BLaER1 treated with 17β-estradiol and CSF1 and Interleukin-3, amounts not matched to agents 10 nM and 100 nM (cell line): ENCODE data around the gene DAZAP1.
A peak's percentile ranks its signal among the peaks of the same experiment; 100 is the strongest.

Experiments
- H3K27ac ChIP-seq, 11 experiments: shearing (Covaris generic); formaldehyde crosslinking; 2 replicates each; pipeline ENCODE4 v1.8.1; 2022
- H3K27me3 ChIP-seq, 11 experiments: shearing (Covaris generic); formaldehyde crosslinking; 2 replicates each; pipeline ENCODE4 v1.8.1; 2022
- H3K36me3 ChIP-seq, 11 experiments: shearing (Covaris generic); formaldehyde crosslinking; 2 replicates each; pipeline ENCODE4 v1.8.1; 2022
- H3K4me1 ChIP-seq, 10 experiments: shearing (Covaris generic); formaldehyde crosslinking; 2 replicates each; pipeline ENCODE4 v1.8.1; 2022
- H3K4me2 ChIP-seq, 11 experiments: shearing (Covaris generic); formaldehyde crosslinking; 2 replicates each; pipeline ENCODE4 v1.8.1; 2022
- H3K4me3 ChIP-seq, 10 experiments: shearing (Covaris generic); formaldehyde crosslinking; 2 replicates each; pipeline ENCODE4 v1.8.1; 2022
- H3K9ac ChIP-seq, 11 experiments: shearing (Covaris generic); formaldehyde crosslinking; 2 replicates each; pipeline ENCODE4 v1.8.1; 2022
- H3K9me3 ChIP-seq, 11 experiments: shearing (Covaris generic); formaldehyde crosslinking; replicated peaks in 1 of 11; 2 replicates each; pipeline ENCODE4 v1.8.1; 2022
- H4K20me1 ChIP-seq, 11 experiments: shearing (Covaris generic); formaldehyde crosslinking; 2 replicates each; pipeline ENCODE4 v1.8.1; 2022
- Cebpa-rat ChIP-seq, 11 experiments: shearing (Covaris generic); IDR thresholded peaks; 2 replicates each; pipeline ENCODE4 v1.8.1; 2022

DAZAP1 gene

DNA sequence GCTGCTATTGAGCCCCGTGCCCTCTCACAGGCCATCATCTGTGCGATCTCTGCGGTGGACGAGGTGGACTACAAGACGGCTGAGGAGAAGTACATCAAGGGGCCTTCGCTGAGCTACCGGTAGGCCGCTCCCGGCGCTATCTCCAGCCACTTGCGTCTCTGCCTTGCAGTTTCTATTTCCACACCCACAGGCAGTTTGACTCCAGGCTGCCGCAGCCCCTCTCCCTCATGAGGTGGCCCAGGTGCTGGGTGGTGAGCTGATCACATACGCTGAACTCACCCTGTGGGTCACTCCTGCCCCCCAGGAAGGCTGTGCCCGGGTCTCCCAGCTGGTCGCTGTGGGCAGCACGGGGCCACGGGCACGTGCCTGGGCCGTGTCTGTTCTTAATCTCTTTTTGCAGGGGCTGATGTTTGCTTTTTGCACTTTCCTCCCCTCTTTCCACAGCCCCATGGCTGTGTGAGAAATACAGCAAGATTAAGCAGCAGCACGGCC is 34.3 kb upstream of the DAZAP1 start:
- no peak for TF ChIP-seq Cebpa-rat (IDR thresholded peaks at IDR 0.05)
- 0 out of 22 replicates have a peak, but pooled peaks cover 0 to 5% (median 0%) of the 10 kb centered on the region in 11 experiments for H3K27me3 ChIP-seq
- no peak overlapping the region for H3K4me3 ChIP-seq
- H3K36me3 ChIP-seq: peaks cover 18 to 73% (median 53%) of the 10 kb centered on the region in 11 experiments
- H3K9me3 ChIP-seq: no peaks in the 10 kb centered on the region
- peaks cover 0 to 36% (median 0%) of the 10 kb centered on the region in 11 experiments; a peak in 5 of 22 replicates for H4K20me1 ChIP-seq
- H3K4me2 ChIP-seq: no peak overlapping the region; a peak in 4 of 22 replicates
- H3K4me1 ChIP-seq: peaks cover 28 to 95% (median 91%) of the 10 kb centered on the region in 10 experiments
- peak overlapping the region in 8 of 11 experiments; percentile 32 to 92 (median 52); a peak in 14 of 22 replicates for H3K27ac ChIP-seq
- H3K9ac ChIP-seq: peak overlapping the region in 8 of 11 experiments; percentile 16 to 66 (median 48); a peak in 13 of 22 replicates

DNA sequence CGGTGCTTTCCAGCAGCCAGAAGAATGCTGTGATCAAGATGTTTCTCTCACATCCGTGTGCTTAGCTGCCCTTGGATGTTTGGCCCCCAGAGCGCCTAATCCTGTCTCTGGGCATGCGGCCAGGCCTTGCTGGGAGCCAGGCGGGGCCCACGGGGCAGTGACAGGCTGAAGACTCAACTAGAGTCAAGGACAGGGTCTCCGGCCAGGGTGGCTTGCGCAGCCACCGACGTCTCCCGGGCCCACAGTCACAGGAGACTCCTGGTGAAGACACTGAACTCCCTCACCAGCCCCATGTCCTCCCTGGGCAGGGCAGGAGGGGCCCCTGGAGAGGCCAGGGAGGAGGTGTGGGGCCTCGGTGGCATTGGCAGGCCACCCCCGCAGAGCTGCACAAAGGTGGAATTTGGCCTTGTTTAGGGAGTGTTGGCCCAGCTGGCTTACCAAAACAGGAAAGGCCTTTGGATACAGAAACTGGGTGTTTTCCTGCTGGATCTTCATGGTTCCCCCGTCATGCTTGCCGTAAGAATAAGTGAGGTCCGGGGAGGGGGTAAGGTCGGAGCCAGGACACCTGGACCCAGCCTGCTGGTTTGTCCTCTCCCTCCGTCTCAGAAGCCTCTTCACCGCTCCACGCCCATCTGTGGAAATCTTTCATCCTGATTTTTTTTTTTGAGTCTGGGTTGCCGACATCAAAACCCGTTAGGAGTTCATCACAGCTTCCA is 33.7 kb upstream of the DAZAP1 start:
- H3K9me3 ChIP-seq: no peaks in the 10 kb centered on the region
- H3K4me3 ChIP-seq: no peak overlapping the region
- peaks cover 0 to 35% (median 0%) of the 10 kb centered on the region in 11 experiments; a peak in 5 of 22 replicates for H4K20me1 ChIP-seq
- H3K4me1 ChIP-seq: peaks cover 22 to 89% (median 85%) of the 10 kb centered on the region in 10 experiments
- H3K9ac ChIP-seq: peak overlapping the region in 8 of 11 experiments; percentile 16 to 66 (median 48); a peak in 14 of 22 replicates
- H3K27ac ChIP-seq: peak overlapping the region in 8 of 11 experiments; percentile 32 to 92 (median 52); a peak in 14 of 22 replicates
- H3K27me3 ChIP-seq: 0 out of 22 replicates have a peak, but pooled peaks cover 0 to 5% (median 0%) of the 10 kb centered on the region in 11 experiments
- H3K36me3 ChIP-seq: peaks cover 18 to 67% (median 54%) of the 10 kb centered on the region in 11 experiments
- no peak for TF ChIP-seq Cebpa-rat (IDR thresholded peaks at IDR 0.05)
- peak overlapping the region in 6 of 11 experiments; percentile 12 to 32 (median 20); a peak in 7 of 22 replicates for H3K4me2 ChIP-seq

DNA sequence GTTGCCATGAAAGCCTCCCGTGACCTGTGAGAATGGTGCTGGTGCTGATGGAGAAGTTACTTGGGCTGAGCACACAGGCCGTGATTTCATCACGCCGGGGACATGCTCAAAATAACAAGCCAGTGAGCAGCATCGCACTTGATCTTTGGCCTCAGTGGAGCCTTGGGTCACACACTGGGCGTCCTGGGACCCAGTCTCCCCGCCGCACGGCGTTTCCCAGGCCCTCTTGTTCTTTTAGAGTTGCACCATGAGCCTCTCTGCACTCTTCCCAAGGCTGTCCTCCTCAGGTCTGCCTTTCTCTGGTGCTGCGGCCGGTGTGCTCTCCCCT is 33.2 kb upstream of the DAZAP1 start:
- 0 out of 22 replicates have a peak, but pooled peaks cover 0 to 5% (median 0%) of the 10 kb centered on the region in 11 experiments for H3K27me3 ChIP-seq
- no peak for TF ChIP-seq Cebpa-rat (IDR thresholded peaks at IDR 0.05)
- H3K9me3 ChIP-seq: no peaks in the 10 kb centered on the region
- peaks cover 18 to 64% (median 51%) of the 10 kb centered on the region in 11 experiments for H3K36me3 ChIP-seq
- H3K4me1 ChIP-seq: peaks cover 17 to 84% (median 79%) of the 10 kb centered on the region in 10 experiments
- peak overlapping the region in 6 of 11 experiments; percentile 12 to 92 (median 61); a peak in 10 of 22 replicates for H3K27ac ChIP-seq
- H3K9ac ChIP-seq: peak overlapping the region in 6 of 11 experiments; percentile 20 to 66 (median 48); a peak in 12 of 22 replicates
- H3K4me2 ChIP-seq: peak overlapping the region in 7 of 11 experiments; percentile 12 to 32 (median 18); a peak in 7 of 22 replicates
- peaks cover 0 to 35% (median 0%) of the 10 kb centered on the region in 11 experiments; a peak in 6 of 22 replicates for H4K20me1 ChIP-seq
- no peak overlapping the region for H3K4me3 ChIP-seq

DNA sequence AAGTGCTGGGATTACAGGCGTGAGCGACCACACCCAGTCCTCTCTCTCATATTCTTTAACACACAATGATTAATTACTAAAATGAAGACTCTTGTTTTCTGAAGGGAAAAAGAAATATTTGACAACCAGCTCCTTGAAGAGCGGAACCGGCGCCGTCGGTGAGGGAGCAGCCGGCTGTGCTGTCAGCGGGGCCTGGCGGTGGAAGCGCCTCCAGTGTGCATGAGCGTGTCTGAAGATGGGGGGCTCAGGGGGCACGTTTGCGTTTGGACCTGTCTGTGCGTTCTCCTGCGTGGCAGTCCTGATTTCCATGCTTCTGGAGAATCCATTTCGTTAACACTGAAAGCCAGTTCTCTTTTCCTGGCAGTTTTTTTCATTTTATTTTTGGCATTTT is 31.0 kb upstream of the DAZAP1 start:
- Histone ChIP-seq H3K9ac (peak overlapping the region in 5 of 11 experiments; percentile 9 to 58 (median 51); a peak in 7 of 22 replicates), H3K27ac (peak overlapping the region in 6 of 11 experiments; percentile 33 to 73 (median 64); a peak in 11 of 22 replicates), H3K4me2 (peak overlapping the region in 8 of 11 experiments; percentile 36 to 66 (median 60); a peak in 10 of 22 replicates), H4K20me1 (peaks cover 0 to 38% (median 0%) of the 10 kb centered on the region in 11 experiments; a peak in 5 of 22 replicates), H3K9me3 (no peaks in the 10 kb centered on the region), H3K36me3 (peaks cover 18 to 53% (median 42%) of the 10 kb centered on the region in 11 experiments), H3K27me3 (no peaks in the 10 kb centered on the region), H3K4me1 (peaks cover 4 to 72% (median 64%) of the 10 kb centered on the region in 10 experiments), H3K4me3 (no peak overlapping the region)
- no peak for TF ChIP-seq Cebpa-rat (IDR thresholded peaks at IDR 0.05)

DNA sequence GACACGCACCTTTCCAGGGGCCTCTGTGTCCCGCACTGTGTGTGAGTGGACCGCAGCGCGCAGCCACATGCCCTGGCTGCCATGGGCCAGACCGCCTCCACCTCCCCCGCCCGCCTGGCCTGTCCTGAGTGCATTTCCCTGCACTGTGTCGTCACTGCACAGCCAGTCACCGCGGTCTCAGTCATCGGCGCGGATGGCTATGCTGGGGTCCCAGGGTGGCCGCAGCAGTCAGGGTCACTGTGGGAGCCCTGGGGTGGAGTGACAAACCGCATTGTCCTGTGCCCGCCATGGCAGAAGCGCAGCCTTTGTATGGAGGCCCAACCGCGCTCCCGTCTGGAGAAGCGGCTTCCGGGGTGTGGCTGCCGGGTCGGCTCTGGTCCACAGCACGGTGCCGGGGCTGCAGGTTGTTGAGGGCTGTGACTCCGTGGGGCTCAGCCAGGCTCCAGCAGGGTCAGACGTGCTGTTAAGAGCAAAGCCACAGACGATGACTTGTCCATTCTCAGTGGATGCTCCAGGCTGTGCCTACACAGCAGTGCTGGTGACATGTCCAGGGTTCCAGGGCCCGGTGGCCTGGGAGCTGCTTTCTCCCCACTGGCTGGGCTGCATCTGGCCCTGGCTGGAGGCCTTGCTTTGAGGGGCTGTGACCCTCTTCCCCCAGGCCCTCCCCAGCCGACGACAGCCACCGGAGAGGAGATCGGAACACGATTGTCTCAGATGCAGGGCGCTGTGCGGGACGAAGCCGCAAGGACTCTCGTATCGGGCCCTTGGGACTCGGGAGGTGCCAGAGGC is 30.0 kb upstream of the DAZAP1 start:
- Histone ChIP-seq H3K36me3 (peaks cover 18 to 47% (median 42%) of the 10 kb centered on the region in 11 experiments), H3K27me3 (no peaks in the 10 kb centered on the region), H3K9me3 (no peaks in the 10 kb centered on the region), H4K20me1 (peaks cover 0 to 40% (median 0%) of the 10 kb centered on the region in 11 experiments; a peak in 4 of 22 replicates), H3K4me2 (peak overlapping the region in 5 of 11 experiments; percentile 46 to 66 (median 63); a peak in 4 of 22 replicates), H3K9ac (peak overlapping the region in 4 of 11 experiments; percentile 7 to 58 (median 52); a peak in 5 of 22 replicates), H3K27ac (peak overlapping the region in 5 of 11 experiments; percentile 7 to 73 (median 71); a peak in 8 of 22 replicates), H3K4me1 (peaks cover 0 to 63% (median 55%) of the 10 kb centered on the region in 10 experiments; a peak in 16 of 20 replicates), H3K4me3 (no peak overlapping the region)
- no peak for TF ChIP-seq Cebpa-rat (IDR thresholded peaks at IDR 0.05)

DNA sequence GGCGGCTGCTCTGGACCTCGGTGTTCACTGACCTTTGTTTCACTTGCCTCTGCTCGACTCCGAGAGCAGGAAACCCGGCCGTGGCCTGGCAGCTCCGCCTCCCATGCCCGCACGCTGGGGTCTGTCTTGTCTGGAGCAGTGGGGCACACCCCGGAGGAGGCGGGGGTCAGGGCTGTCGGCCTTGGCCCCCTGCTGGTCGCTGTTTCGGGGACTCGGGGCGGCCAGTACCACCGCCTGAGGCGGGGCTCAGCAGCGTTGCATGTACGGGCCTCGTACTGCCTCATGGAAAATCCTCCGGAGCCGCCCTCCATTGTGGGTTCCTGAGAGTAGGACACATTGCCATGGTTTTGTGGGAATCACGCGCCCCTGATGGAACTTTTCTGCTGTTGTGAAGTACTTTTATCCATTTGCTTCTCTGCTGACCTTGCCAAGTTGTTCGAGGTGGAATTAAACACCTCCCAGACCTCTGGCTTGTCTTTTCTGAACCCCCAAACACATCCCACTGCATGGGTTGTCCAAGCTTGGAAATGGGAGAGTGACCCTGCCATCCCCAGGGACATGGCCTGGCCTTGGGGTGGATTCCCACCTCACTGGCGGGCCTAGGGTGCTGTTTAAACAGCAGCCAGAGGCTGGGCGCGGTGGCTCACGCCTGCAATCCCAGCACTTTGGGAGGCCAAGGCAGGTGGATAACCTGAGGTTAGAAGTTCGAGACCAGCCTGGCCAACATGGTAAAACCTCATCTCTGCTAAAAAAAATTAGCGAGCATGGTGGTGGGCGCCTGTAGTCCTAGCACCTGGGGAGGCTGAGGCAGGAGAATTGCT is 29.2 kb upstream of the DAZAP1 start:
- no peak for TF ChIP-seq Cebpa-rat (IDR thresholded peaks at IDR 0.05)
- Histone ChIP-seq H3K4me2 (no peak overlapping the region), H3K9me3 (no peaks in the 10 kb centered on the region), H3K27me3 (no peaks in the 10 kb centered on the region), H3K36me3 (peaks cover 14 to 39% (median 37%) of the 10 kb centered on the region in 11 experiments), H3K27ac (peak overlapping the region in 4 of 11 experiments; percentile 56 to 73 (median 71); a peak in 5 of 22 replicates), H3K9ac (peak overlapping the region in 1 of 11 experiments; percentile 52; a peak in 2 of 22 replicates), H3K4me3 (no peak overlapping the region), H3K4me1 (peaks cover 0 to 55% (median 47%) of the 10 kb centered on the region in 10 experiments; a peak in 16 of 20 replicates), H4K20me1 (peaks cover 0 to 45% (median 0%) of the 10 kb centered on the region in 11 experiments; a peak in 4 of 22 replicates)

DNA sequence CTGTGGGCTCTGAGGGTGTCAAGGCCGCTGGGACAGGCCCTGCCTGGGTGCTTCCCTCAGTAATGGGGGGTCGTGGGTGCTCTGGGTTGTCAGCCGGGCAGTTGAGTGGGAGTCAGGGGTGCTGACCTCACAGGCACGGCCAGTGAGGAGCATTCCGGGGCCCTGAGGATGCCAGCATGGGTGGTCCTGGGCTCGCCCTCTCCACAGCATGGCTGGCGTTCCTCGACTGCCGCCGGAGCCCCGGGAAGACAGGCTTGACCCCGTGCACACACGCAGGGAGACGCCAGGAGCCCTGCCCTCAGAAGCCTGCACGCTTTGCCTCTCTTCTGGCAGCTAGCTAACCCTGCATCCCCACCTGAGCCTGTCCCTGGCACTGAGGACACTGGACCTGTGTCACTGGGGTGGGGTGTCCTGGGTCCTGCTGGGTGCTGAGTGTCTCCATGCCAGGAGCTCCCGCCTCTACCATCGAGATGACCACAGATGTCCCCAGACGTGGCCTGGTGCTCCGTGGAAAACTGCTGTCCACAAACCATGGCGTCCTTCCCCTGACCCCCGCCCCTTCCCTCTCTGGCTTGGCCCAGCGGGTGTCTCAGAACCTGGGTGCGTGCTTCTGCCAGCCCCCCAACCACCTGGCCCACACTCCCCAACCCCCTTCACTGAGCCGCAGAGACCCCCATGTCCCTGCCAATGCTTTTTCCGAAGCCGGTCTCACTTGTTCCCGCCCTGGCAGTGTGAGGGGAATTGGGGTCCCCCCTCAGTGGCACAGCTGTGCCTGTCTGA is 28.1 kb upstream of the DAZAP1 start:
- no peaks in the 10 kb centered on the region for H3K27me3 ChIP-seq
- TF ChIP-seq Cebpa-rat (IDR thresholded peaks at IDR 0.05): no peak
- H3K4me3 ChIP-seq: no peak overlapping the region
- H3K27ac ChIP-seq: no peak overlapping the region
- peaks cover 0 to 36% (median 0%) of the 10 kb centered on the region in 11 experiments; a peak in 7 of 22 replicates for H4K20me1 ChIP-seq
- H3K9me3 ChIP-seq: no peaks in the 10 kb centered on the region
- H3K36me3 ChIP-seq: peaks cover 3 to 28% (median 25%) of the 10 kb centered on the region in 11 experiments
- peaks cover 0 to 43% (median 37%) of the 10 kb centered on the region in 10 experiments; a peak in 16 of 20 replicates for H3K4me1 ChIP-seq
- peak overlapping the region in 3 of 11 experiments; percentile 12 to 24 (median 20); a peak in 3 of 22 replicates for H3K4me2 ChIP-seq
- H3K9ac ChIP-seq: peak overlapping the region in 2 of 11 experiments; percentile 13 to 33; a peak in 1 of 22 replicates
